Femur (tissue), 1 donor: Measurements from ENCODE around the gene EFNB2.
A peak's percentile ranks its signal among the peaks of the same experiment; 100 is the strongest.

Experiments used
- DNase-seq: peaks from one replicate; pipeline ENCODE4 v3.0.0-alpha.2; 2017

EFNB2 gene

GRCh38 chr13:106548064-106548696 lies 12.7 kb upstream of the EFNB2 start:
- no peak for DNase-seq

- DNase-seq: no peak
These were observed 6.4 kb upstream of the EFNB2 start for GRCh38 chr13:106541826-106542225.

GRCh38 chr13:106540613-106541012 lies 5.2 kb upstream of the EFNB2 start:
- DNase-seq: no peak

DNA sequence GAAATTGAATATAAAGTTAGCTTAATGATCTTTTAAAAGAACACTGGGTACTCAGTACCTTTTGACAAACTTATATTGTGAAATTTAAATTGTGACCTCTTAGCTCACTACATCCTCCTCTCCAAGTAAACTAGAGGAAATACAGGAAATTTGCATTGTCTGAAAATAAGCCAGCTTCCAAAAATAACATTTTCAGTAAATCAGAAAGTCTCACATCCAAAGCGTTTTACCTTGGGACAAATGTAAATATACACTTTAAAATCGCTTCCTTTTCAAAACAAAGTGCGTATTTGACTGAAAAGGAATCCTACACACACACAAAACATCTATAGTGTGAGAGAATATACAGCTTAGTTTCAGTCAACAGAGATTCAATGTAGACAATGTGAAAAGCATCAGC lies 2.1 kb upstream of the EFNB2 start:
- DNase-seq: no peak

DNA sequence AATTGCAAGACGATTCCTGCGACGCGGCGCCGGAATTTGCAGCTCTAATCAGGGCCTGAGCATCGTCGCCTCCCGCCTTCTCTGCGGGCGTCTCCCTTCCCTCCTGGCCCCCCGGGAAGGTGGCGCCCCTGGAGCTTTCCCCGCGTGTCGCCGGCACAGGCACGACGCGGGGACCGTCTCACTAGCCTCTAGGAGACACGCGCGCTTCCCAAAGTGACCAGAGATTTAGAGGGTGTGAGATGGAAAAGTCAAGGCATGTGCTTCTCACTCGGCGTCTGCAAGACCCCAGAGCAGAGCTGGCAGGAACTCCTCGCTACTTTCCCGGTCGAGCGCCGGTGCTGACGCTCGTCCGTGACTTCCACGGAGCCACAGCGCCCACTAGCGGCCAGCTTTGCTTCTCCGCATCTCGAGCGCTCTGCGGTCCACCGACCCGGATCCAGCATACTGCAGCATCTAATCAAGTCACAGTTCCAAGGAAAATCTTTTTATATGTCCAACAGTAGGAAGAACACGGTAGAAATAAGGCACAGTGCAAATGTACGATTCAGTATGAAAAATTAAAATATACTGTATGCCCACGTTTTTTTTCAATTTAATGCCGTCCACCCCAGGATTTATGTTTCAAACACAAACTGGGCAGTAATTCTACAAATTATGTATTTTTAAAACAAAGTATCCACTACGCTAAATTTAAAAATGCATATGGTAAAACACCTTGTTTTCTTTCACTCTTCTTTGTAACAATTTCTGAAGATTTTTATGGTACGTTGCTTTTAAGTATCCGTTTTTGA lies 977 bp upstream of the EFNB2 start:
- peak; percentile 94 for DNase-seq

GRCh38 chr13:106534639-106535551 lies 567 bp downstream of the EFNB2 start:
- DNase-seq: peak; percentile 46

- peak; percentile 51 for DNase-seq
These were observed 1.4 kb downstream of the EFNB2 start for GRCh38 chr13:106533943-106534638.

- DNase-seq: peak; percentile 88
These were observed 2.1 kb downstream of the EFNB2 start for GRCh38 chr13:106533101-106533942.

DNA sequence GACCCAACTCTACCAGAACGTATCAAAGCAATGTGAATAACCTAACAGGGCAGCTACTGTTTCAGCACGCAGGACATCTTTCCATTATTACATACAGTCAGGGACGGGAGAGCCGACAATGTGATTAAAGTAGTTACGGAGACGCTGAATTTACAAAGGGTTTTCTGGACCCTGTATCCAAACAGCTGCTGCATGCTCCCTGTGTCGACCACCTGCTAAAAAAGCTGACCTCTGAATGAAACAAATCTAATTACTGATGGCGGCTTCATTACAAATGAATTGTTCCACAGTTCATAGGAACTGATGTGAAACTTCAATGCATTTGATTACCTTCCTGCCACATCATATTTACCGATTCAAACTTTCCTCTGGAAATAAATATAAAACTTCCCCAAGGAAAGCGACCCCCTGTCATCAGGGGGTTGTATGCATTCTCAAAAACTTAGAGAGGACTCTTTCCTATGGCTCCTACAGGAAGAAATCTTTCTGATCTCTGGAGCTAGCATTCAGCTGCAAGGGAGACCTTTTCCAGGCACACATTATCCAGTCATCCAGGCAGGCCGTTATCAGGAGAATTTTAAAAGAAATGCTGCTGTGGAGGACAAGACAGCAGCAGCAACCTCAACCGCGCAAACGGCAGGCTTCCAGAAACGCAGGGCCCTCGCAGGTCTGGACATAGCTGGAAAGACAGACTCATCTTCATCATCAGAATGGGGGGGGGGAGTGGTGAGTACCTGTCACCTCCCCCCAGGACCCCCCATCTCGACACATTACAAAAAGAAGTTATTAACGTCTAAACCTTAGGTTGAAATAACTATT lies 3.1 kb downstream of the EFNB2 start:
- peak; percentile 36 for DNase-seq

DNA sequence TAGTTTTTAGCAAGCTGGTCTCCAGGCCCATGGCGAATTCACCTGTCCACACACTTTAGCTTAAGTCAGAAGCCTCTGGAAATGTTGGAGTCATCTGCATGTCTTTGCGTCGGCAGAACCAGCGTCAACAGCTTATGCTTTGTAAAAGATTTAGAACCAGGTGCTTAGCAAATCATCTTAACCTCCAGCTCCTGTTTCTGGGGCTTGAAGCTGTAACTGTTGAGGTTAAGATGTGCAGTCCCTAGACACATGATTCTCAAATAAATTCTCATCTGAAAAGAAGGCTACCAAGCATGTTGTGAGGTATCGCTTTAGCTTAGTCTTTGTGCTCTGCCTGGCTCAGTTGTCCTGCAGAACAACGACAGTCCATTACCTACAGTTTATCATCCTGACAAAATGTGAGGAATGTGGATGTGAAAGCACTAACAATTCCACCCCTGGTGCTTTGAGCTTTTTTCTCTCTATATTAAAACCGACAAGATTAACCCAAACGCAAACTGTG lies 4.4 kb downstream of the EFNB2 start:
- no peak for DNase-seq

DNA sequence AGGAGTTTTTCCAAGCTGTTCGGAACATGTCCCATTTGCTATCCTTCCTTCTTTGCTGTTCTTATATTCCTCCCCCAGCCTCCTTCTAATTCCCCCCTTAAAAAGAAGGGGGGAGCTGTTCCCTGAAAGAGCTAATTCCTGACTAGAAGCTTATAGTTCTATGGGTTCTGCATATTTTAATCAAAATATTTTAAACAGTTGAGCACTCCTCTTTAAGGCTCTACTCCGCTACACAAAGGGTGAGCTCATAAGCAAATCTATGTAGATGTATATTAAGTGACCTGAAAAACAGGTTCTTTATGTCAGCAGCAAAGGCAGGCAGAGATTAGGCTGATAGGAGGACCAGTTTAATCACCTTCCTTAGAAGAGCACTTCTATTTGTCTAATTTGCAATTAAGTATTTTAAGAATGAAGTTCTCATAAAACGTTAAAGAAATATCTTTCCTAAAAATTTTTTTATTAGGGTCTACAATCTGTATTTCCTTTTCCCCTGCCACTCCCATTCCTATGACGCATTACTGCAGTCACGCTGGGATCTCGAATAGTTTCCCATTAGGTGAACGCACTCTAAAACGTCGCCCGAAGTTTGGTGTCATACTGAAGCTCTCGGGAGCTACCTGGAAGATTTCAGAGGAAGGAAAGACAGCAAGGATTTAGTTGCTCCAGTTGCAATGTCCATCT lies 5.2 kb downstream of the EFNB2 start:
- DNase-seq: no peak

GRCh38 chr13:106529415-106530170 lies 5.9 kb downstream of the EFNB2 start:
- no peak for DNase-seq

DNA sequence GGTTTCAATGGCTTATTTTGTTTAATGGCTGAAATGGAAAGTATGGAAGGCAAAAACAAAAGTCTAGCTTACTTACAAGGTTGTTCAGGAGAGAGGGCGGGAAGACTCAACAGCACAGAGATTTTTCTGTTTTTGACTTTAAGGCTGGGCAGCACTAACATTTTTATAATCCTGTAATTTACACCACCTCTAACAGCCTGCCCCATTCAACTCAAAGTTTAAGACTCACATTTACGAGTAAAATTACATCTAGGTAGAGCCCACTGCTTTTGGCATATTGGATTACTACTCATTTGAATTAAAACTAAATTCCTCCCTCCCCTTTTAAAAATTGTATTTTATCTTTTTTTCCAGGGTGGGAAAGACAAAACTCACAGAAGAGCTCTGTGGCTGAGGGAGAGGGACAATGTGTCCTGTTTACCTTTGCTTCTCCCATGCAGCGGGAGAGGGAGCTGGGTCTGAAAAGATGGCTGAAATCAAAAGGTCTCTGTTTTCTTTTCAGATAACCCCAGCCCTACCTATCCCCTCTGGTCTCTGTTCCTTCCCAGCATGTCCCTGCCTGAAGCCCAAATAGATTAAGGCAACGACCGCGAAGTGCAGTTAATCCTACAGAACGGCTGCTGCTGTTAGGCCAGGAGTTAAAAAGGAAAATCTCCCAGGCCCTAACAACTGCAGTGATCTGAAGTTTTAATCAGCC lies 6.6 kb downstream of the EFNB2 start:
- no peak for DNase-seq

GRCh38 chr13:106527826-106528225 lies 7.6 kb downstream of the EFNB2 start:
- DNase-seq: no peak

- DNase-seq: no peak
These were observed 8.0 kb downstream of the EFNB2 start for GRCh38 chr13:106527445-106527801.

DNA sequence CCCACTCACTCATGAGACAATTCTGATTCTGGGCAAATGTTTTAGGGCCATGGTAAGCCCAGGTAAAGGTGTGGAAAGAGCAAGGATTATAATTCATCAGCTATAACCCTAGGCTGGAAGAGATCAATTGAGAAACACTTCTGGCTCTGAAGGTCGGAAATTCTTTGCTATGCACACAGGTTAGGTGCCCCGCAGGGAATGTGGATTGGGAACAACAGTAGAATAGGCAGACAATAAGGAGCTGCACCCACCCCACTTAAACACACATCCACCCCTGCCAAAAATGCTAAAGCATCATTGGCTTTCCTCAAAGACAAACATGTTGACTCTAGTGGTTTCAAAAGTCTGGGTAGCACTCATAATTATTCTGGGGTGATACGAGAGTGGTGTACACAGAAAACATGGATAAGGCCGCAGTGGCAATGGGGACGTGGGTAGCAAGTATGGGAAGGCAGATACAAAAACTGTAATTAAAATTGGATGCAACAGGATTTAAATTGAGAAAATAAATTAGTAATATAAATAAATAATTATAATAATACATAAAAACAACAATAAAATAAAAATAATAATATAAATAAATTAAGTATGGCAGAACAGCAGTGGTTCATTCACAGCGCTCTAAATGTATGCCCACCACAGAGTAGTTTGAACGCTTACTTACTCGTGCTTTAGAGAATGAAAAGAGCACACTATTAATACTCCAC lies 8.6 kb downstream of the EFNB2 start:
- no peak for DNase-seq

DNA sequence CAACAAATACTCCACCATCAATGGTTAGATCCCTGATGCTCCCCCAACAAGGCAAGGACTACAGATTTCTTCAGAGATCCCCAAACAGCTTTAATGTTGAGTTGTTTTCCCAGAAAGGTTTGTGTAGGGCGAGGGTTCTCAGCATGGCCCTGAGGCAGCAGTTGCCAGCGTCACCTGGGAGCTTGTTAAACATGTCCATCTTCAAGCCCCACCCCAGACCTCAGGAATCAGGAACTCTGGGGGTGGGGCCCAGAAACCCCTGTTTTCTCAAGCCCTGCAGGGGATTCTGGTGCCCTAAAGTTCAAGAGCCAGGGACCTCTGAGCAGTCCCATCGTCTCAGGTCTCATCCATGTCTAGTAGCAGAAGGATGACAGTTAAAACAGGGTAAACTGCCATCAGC lies 9.6 kb downstream of the EFNB2 start:
- no peak for DNase-seq

GRCh38 chr13:106524108-106524507 lies 11.4 kb downstream of the EFNB2 start:
- DNase-seq: no peak
